ENCODE data around the gene EIF4A3. TPM values are rescaled to one million over a fixed set of nuclear protein-coding genes. Genes with fewer than 3 reads are reported as not detected.

The EIF4A3 gene
- total RNA-seq, 2 experiments from 2014 or later = 178 to 183 TPM

DNA sequence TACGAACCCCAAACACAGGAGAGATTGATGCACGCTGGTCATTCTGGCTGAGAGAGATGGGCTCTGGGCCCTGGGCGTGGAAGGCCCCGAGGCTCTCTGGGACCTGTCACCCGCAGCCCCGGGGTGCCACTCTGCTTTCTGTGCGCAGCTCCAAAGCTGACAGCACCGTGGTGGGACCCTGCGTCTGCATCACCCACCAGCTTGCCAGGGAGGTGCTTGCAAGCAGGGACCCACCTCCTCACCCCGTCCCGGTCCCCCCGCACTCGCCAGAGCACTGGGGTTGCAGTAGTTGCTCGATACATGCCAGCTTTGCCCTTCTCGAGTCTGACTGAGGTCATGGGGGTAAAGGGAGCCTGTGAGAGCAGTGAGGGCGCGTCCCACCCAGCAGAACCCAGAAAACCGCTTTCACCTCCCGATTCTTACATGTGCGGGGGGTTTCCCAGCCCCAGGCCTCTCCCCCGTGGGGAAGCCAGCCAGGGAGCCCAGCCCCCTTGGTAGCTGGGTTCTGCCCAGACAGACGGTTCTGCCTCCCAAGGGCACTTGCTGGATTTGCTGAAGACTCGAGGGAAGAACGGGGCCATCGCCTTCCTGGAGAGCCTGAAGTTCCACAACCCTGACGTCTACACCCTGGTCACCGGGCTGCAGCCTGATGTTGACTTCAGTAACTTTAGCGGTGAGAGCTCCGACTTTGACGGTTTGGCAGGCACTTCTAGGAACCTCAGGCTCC lies 35.4 kb upstream of the EIF4A3 start:
- ChIA-PET POLR2A (interaction anchor here (1.8 kb wide), 1 partner anchor 14 kb away, joined by 6 read pairs; no protein-coding TSS in a partner anchor), CTCF (interaction anchor here (0.7 to 1.6 kb wide), 2 partner anchors 13 to 81 kb away, joined by 3 to 4 read pairs; partner anchors contain the start of gene GAA)
- Mint-ChIP-seq H3K27me3 (no peaks in the 10 kb centered on the region), H3K4me1 (ENCODE audit: low read depth) (no peaks in the 10 kb centered on the region), H3K36me3 (ENCODE audit: low read depth) (no peaks in the 10 kb centered on the region), H3K9me3 (no peaks in the 10 kb centered on the region), H3K4me3 (no peak overlapping the region), H3K27ac (no peak overlapping the region)
- DNase-seq (no peak), ATAC-seq (no peak)
- TF ChIP-seq, protein P1, sequence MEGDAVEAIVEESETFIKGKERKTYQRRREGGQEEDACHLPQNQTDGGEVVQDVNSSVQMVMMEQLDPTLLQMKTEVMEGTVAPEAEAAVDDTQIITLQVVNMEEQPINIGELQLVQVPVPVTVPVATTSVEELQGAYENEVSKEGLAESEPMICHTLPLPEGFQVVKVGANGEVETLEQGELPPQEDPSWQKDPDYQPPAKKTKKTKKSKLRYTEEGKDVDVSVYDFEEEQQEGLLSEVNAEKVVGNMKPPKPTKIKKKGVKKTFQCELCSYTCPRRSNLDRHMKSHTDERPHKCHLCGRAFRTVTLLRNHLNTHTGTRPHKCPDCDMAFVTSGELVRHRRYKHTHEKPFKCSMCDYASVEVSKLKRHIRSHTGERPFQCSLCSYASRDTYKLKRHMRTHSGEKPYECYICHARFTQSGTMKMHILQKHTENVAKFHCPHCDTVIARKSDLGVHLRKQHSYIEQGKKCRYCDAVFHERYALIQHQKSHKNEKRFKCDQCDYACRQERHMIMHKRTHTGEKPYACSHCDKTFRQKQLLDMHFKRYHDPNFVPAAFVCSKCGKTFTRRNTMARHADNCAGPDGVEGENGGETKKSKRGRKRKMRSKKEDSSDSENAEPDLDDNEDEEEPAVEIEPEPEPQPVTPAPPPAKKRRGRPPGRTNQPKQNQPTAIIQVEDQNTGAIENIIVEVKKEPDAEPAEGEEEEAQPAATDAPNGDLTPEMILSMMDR (IDR thresholded peaks at IDR 0.05) = no peak
- intact Hi-C loops (cut with micrococcal nuclease) = no loop called here

DNA sequence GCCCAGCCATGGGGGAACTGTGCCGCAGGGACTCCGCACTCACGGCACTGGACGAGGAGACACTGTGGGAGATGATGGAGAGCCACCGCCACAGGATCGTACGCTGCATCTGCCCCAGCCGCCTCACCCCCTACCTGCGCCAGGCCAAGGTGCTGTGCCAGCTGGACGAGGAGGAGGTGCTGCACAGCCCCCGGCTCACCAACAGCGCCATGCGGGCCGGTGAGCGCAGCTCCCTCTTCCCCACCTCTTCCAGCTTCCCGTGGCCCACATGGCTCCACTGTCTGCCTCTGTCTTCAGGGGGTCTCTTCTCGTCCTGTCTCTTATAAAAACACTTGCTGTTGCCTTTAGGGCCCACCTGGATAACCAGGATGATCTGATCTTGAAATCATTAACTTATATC lies 34.5 kb upstream of the EIF4A3 start:
- intact Hi-C loops (cut with micrococcal nuclease) = no loop called here
- ChIA-PET POLR2A (no interaction called here), CTCF (interaction anchor here (1.6 kb wide), 1 partner anchor 14 kb away, joined by 4 read pairs; no protein-coding TSS in a partner anchor)
- DNase-seq (no peak), ATAC-seq (no peak)
- Mint-ChIP-seq H3K27ac (no peak overlapping the region), H3K4me1 (ENCODE audit: low read depth) (no peaks in the 10 kb centered on the region), H3K4me3 (no peak overlapping the region), H3K36me3 (ENCODE audit: low read depth) (no peaks in the 10 kb centered on the region), H3K9me3 (no peaks in the 10 kb centered on the region), H3K27me3 (no peaks in the 10 kb centered on the region)
- TF ChIP-seq, protein P1 (IDR thresholded peaks at IDR 0.05) = no peak

DNA sequence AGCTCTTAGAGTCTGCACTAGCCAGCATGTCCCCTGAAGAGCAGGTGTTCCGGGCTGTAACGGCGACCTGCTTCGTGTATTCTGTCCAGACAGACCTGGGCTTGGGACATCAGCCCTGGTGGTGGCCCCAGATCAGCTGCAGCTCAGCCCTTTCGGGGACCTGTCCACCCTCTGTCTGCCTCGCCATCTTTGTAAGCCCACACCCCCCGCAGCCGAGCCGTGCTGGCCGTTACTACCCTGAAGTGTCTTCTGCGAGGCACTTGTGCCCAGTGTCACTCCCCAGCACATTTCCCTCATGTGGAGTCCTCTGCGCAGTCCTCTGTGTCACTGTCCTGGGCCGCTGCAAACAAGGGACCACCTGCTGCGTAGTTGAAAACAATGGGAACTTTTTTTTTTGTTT lies 33.3 kb upstream of the EIF4A3 start:
- intact Hi-C loops (cut with micrococcal nuclease) = no loop called here
- ATAC-seq = no peak
- no peak for DNase-seq
- Mint-ChIP-seq H3K36me3 (ENCODE audit: low read depth) (no peaks in the 10 kb centered on the region), H3K4me3 (no peak overlapping the region), H3K27ac (no peak overlapping the region), H3K9me3 (no peaks in the 10 kb centered on the region), H3K4me1 (ENCODE audit: low read depth) (no peaks in the 10 kb centered on the region), H3K27me3 (no peaks in the 10 kb centered on the region)
- ChIA-PET CTCF (interaction anchor here (1.1 kb wide), 2 partner anchors 16 kb away, joined by 3 to 5 read pairs; no protein-coding TSS in a partner anchor), POLR2A (no interaction called here)
- TF ChIP-seq, protein P1 (IDR thresholded peaks at IDR 0.05) = no peak

DNA sequence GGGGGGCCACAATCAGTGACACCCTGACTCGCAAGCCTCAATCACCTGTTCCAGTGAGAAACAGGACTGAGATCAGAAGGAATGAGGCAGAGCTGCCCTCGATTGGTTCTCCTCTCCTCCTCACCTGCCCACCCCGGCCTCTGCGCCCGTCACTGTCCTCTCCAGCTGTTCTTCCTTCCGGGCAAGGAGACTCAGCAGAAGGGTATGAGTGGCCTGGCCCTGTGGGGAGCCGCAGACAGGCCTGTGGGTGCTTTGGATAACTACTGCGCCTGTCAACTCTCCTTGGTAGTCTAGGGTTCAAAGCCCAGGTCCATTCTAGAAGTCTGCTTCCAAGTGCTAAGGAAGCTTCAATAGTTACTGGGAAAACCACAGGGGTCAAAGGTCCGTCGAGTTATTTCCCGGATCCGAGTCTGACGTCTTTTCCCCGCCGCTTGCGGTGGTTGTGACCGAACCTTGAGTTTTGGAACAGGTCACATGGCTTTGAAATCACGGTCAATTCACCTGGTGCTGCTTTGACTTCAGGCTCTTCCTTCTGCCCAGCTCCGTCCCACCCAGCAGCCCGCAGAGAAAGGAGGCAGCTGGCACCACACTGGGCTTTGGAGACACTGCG lies 31.2 kb upstream of the EIF4A3 start:
- intact Hi-C loops (cut with micrococcal nuclease) = no loop called here
- DNase-seq (no peak), ATAC-seq (no peak)
- H3K36me3 Mint-ChIP-seq (ENCODE audit: low read depth) = no peaks in the 10 kb centered on the region
- CTCF ChIA-PET = interaction anchor here (1.4 kb wide), 1 partner anchor 17 kb away, joined by 5 read pairs; no protein-coding TSS in a partner anchor
- TF ChIP-seq, protein P1 (IDR thresholded peaks at IDR 0.05) = no peak
- H3K27me3 Mint-ChIP-seq = no peaks in the 10 kb centered on the region
- no peak overlapping the region for H3K4me3 Mint-ChIP-seq
- H3K27ac Mint-ChIP-seq = no peak overlapping the region
- no peaks in the 10 kb centered on the region for H3K9me3 Mint-ChIP-seq
- H3K4me1 Mint-ChIP-seq (ENCODE audit: low read depth) = no peaks in the 10 kb centered on the region
- POLR2A ChIA-PET = no interaction called here

DNA sequence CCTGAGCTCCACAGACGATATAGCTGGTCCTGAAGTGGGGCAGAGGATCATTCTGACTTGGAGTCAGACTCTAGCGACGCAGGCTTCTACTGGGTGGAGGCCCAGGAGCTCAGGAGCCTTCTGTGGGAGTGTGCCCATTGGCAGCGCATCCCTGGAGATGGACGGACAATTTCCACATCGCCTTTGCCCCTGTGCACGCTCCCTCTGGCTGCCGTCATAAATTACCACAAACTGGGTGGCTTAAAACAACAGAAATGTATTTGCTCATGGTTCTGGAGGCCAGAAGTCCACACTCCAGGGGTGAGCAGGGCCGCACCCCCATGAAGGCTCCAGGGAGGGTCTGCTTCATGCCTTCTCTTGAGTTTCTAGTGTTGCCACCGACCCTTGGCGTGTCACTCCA lies 29.8 kb upstream of the EIF4A3 start:
- CTCF ChIA-PET = no interaction called here
- no peaks in the 10 kb centered on the region for H3K27me3 Mint-ChIP-seq
- H3K4me3 Mint-ChIP-seq = no peak overlapping the region
- H3K4me1 Mint-ChIP-seq (ENCODE audit: low read depth) = no peaks in the 10 kb centered on the region
- DNase-seq = no peak
- H3K36me3 Mint-ChIP-seq (ENCODE audit: low read depth) = no peaks in the 10 kb centered on the region
- intact Hi-C loops (cut with micrococcal nuclease) = no loop called here
- POLR2A ChIA-PET = interaction anchor here (0.6 kb wide), 1 partner anchor 1048 kb away, joined by 3 read pairs; no protein-coding TSS in a partner anchor
- ATAC-seq = no peak
- TF ChIP-seq, protein P1 (IDR thresholded peaks at IDR 0.05) = no peak
- H3K9me3 Mint-ChIP-seq = no peaks in the 10 kb centered on the region
- H3K27ac Mint-ChIP-seq = no peak overlapping the region
